Coronary artery (tissue), 2 donors: ENCODE measurements around the gene ERICH4.
"Not testable (repeated sequence)": the region's sequence is repeated elsewhere in the genome, so short reads cannot be mapped to it uniquely, and the experiment has no call there.

Experiments
- DNase-seq: peaks from one replicate; pipeline ENCODE4 v3.0.0-alpha.2; 2017; ENCODE audit warnings: low spot score
- H3K27ac ChIP-seq, 2 donors: fragments of 200-600 bp; sonication (generic); one replicate each; pipeline ENCODE4 v1.5.1; 2016 to 2019
- H3K4me3 ChIP-seq: fragments of 200-600 bp; sonication (generic); 2 replicates; pipeline ENCODE4 v1.5.1; 2016; ENCODE audit warnings: mild to moderate bottlenecking, moderate library complexity
- CTCF ChIP-seq: fragments of 200-600 bp; sonication (generic); IDR thresholded peaks from one replicate; pipeline ENCODE4 v1.5.1; 2019; ENCODE audit warnings: antibody characterized with exemption

ERICH4 gene

GRCh38 chr19:41457241-41457640, 14.3 kb downstream of the ERICH4 start:
- Histone ChIP-seq H3K27ac (no peak overlapping the region), H3K4me3 (no peak overlapping the region)
- no peak for DNase-seq
- no peak for TF ChIP-seq CTCF

GRCh38 chr19:41462497-41462896, 19.5 kb downstream of the ERICH4 start:
- Histone ChIP-seq H3K4me3 (no peak overlapping the region), H3K27ac (no peak overlapping the region)
- DNase-seq: no peak
- TF ChIP-seq CTCF: no peak

- DNase-seq, H3K27ac ChIP-seq, H3K4me3 ChIP-seq: not testable (repeated sequence)
Measured at GRCh38 chr19:41463257-41464256, 20.6 kb downstream of the ERICH4 start.

- Histone ChIP-seq H3K4me3 (no peak overlapping the region), H3K27ac (no peak overlapping the region)
- DNase-seq: no peak
- TF ChIP-seq CTCF: no peak
Measured at GRCh38 chr19:41476583-41476982, 33.6 kb downstream of the ERICH4 start.

GRCh38 chr19:41478171-41478570, 35.2 kb downstream of the ERICH4 start:
- no peak for TF ChIP-seq CTCF
- Histone ChIP-seq H3K27ac (no peak overlapping the region), H3K4me3 (no peak overlapping the region)
- no peak for DNase-seq

- H3K4me3 ChIP-seq: no peak overlapping the region
- DNase-seq: no peak
- no peak for TF ChIP-seq CTCF
- H3K27ac ChIP-seq: peak overlapping the region in 1 of 2 donors; percentile 60
Measured at GRCh38 chr19:41478875-41479756, 36.2 kb downstream of the ERICH4 start.

- Histone ChIP-seq H3K4me3 (no peak overlapping the region), H3K27ac (peak overlapping the region in 1 of 2 donors; percentile 60)
- no peak for TF ChIP-seq CTCF
- no peak for DNase-seq
Measured at GRCh38 chr19:41479757-41480191, 36.8 kb downstream of the ERICH4 start.
